ENCODE results near the gene EYA4. TPM values are rescaled to one million over a fixed set of nuclear protein-coding genes. Genes with fewer than 3 reads are reported as not detected.

EYA4 gene
- not detected for total RNA-seq
- polyA plus RNA-seq, result not detected

- Mint-ChIP-seq H3K36me3 (no peaks in the 10 kb centered on the region), H3K27me3 (peaks cover 36 to 44% of the 10 kb centered on the region in 2 donors), H3K4me3 (peak within 1 kb of the TSS in 2 of 7 donors; percentile 12 to 34)
These were observed at the start of gene EYA4 for GRCh38 chr6:133241086-133241900. TSS of gene EYA4 (plus strand) at chr6:133241357. CDS start at chr6:133274781, 33,424 bp downstream.

GRCh38 chr6:133193396-133193795, 47.8 kb upstream of the EYA4 start:
- no peak overlapping the region for H3K4me3 Mint-ChIP-seq
- no peaks in the 10 kb centered on the region for H3K4me1 Mint-ChIP-seq
- no peak for DNase-seq
- peaks cover 0 to 3% (median 0%) of the 10 kb centered on the region in 5 donors for H3K9me3 Mint-ChIP-seq
- no peaks in the 10 kb centered on the region for H3K9me3 ChIP-seq (ENCODE audit: low read length)
- no peak overlapping the region for H3K27ac Mint-ChIP-seq
- no peak overlapping the region for H3K27ac ChIP-seq (ENCODE audit: low read depth, low read length)
- no peaks in the 10 kb centered on the region for H3K27me3 Mint-ChIP-seq
- no peak overlapping the region for H3K4me3 ChIP-seq (ENCODE audit: low read length)
- H3K36me3 ChIP-seq (ENCODE audit: insufficient read depth, low read length), result no peaks in the 10 kb centered on the region
- H3K4me1 ChIP-seq (ENCODE audit: insufficient read depth, low read length), result no peaks in the 10 kb centered on the region
- no peaks in the 10 kb centered on the region for H3K36me3 Mint-ChIP-seq
- no peaks in the 10 kb centered on the region for H3K27me3 ChIP-seq (ENCODE audit: insufficient read depth, low read length, poor library complexity, severe bottlenecking)
- ChIA-PET CTCF (no interaction called here), POLR2A (no interaction called here)

More at GRCh38 chr6:133241086-133241900, at the start of gene EYA4:
- POLR2A ChIA-PET, result no interaction called here
- Histone ChIP-seq H3K36me3 (ENCODE audit: insufficient read depth, low read length) (no peaks in the 10 kb centered on the region), H3K27ac (ENCODE audit: low read depth, low read length) (no peak within 1 kb of the TSS), H3K27me3 (ENCODE audit: insufficient read depth, low read length, poor library complexity, severe bottlenecking) (no peaks in the 10 kb centered on the region), H3K9me3 (ENCODE audit: low read length) (no peaks in the 10 kb centered on the region), H3K4me1 (ENCODE audit: insufficient read depth, low read length) (no peaks in the 10 kb centered on the region), H3K4me3 (ENCODE audit: low read length) (no peak within 1 kb of the TSS)
- H3K27ac Mint-ChIP-seq, result no peak within 1 kb of the TSS
- no peak for DNase-seq
- H3K4me1 Mint-ChIP-seq, result peaks cover 2 to 21% (median 7%) of the 10 kb centered on the region in 3 donors
- H3K9me3 Mint-ChIP-seq, result no peaks in the 10 kb centered on the region
- CTCF ChIA-PET, result no interaction called here

- no peaks in the 10 kb centered on the region for H3K36me3 Mint-ChIP-seq
- no peak overlapping the region for H3K4me3 Mint-ChIP-seq
- POLR2A ChIA-PET, result no interaction called here
These were observed 42.4 kb upstream of the EYA4 start for GRCh38 chr6:133198725-133199124.

GRCh38 chr6:133201231-133201630, 39.9 kb upstream of the EYA4 start:
- DNase-seq, result no peak
- H3K9me3 Mint-ChIP-seq, result no peaks in the 10 kb centered on the region
- H3K9me3 ChIP-seq (ENCODE audit: low read length), result no peaks in the 10 kb centered on the region
- POLR2A ChIA-PET, result no interaction called here
- H3K4me3 Mint-ChIP-seq, result no peak overlapping the region
- no peak overlapping the region for H3K27ac Mint-ChIP-seq
- no peaks in the 10 kb centered on the region for H3K4me1 ChIP-seq (ENCODE audit: insufficient read depth, low read length)
- no peaks in the 10 kb centered on the region for H3K27me3 ChIP-seq (ENCODE audit: insufficient read depth, low read length, poor library complexity, severe bottlenecking)
- H3K36me3 ChIP-seq (ENCODE audit: insufficient read depth, low read length), result no peaks in the 10 kb centered on the region
- H3K4me1 Mint-ChIP-seq, result no peaks in the 10 kb centered on the region
- no peak overlapping the region for H3K4me3 ChIP-seq (ENCODE audit: low read length)
- no peaks in the 10 kb centered on the region for H3K36me3 Mint-ChIP-seq
- H3K27ac ChIP-seq (ENCODE audit: low read depth, low read length), result no peak overlapping the region
- CTCF ChIA-PET, result no interaction called here
- no peaks in the 10 kb centered on the region for H3K27me3 Mint-ChIP-seq

More at GRCh38 chr6:133198725-133199124, 42.4 kb upstream of the EYA4 start:
- Mint-ChIP-seq H3K9me3 (peaks cover 0 to 3% (median 0%) of the 10 kb centered on the region in 5 donors), H3K27me3 (no peaks in the 10 kb centered on the region), H3K4me1 (no peaks in the 10 kb centered on the region), H3K27ac (no peak overlapping the region)
- no peaks in the 10 kb centered on the region for H3K27me3 ChIP-seq (ENCODE audit: insufficient read depth, low read length, poor library complexity, severe bottlenecking)
- H3K36me3 ChIP-seq (ENCODE audit: insufficient read depth, low read length), result no peaks in the 10 kb centered on the region
- no peak for DNase-seq
- CTCF ChIA-PET, result no interaction called here
- H3K4me1 ChIP-seq (ENCODE audit: insufficient read depth, low read length), result no peaks in the 10 kb centered on the region
- H3K4me3 ChIP-seq (ENCODE audit: low read length), result no peak overlapping the region
- H3K27ac ChIP-seq (ENCODE audit: low read depth, low read length), result no peak overlapping the region
- H3K9me3 ChIP-seq (ENCODE audit: low read length), result no peaks in the 10 kb centered on the region

GRCh38 chr6:133202610-133203343, 38.4 kb upstream of the EYA4 start:
- H3K27me3 Mint-ChIP-seq, result no peaks in the 10 kb centered on the region
- Histone ChIP-seq H3K36me3 (ENCODE audit: insufficient read depth, low read length) (no peaks in the 10 kb centered on the region), H3K27ac (ENCODE audit: low read depth, low read length) (no peak overlapping the region), H3K27me3 (ENCODE audit: insufficient read depth, low read length, poor library complexity, severe bottlenecking) (no peaks in the 10 kb centered on the region), H3K4me3 (ENCODE audit: low read length) (no peak overlapping the region), H3K9me3 (ENCODE audit: low read length) (no peaks in the 10 kb centered on the region), H3K4me1 (ENCODE audit: insufficient read depth, low read length) (no peaks in the 10 kb centered on the region)
- DNase-seq, result no peak
- H3K27ac Mint-ChIP-seq, result no peak overlapping the region
- ChIA-PET POLR2A (no interaction called here), CTCF (no interaction called here)
- no peaks in the 10 kb centered on the region for H3K4me1 Mint-ChIP-seq
- no peaks in the 10 kb centered on the region for H3K9me3 Mint-ChIP-seq
- no peak overlapping the region for H3K4me3 Mint-ChIP-seq
- no peaks in the 10 kb centered on the region for H3K36me3 Mint-ChIP-seq

GRCh38 chr6:133203344-133203697, 37.8 kb upstream of the EYA4 start:
- Mint-ChIP-seq H3K36me3 (no peaks in the 10 kb centered on the region), H3K27me3 (no peaks in the 10 kb centered on the region), H3K27ac (no peak overlapping the region), H3K9me3 (no peaks in the 10 kb centered on the region), H3K4me1 (no peaks in the 10 kb centered on the region), H3K4me3 (no peak overlapping the region)
- Histone ChIP-seq H3K27ac (ENCODE audit: low read depth, low read length) (no peak overlapping the region), H3K36me3 (ENCODE audit: insufficient read depth, low read length) (no peaks in the 10 kb centered on the region), H3K4me3 (ENCODE audit: low read length) (no peak overlapping the region), H3K27me3 (ENCODE audit: insufficient read depth, low read length, poor library complexity, severe bottlenecking) (no peaks in the 10 kb centered on the region), H3K4me1 (ENCODE audit: insufficient read depth, low read length) (no peaks in the 10 kb centered on the region), H3K9me3 (ENCODE audit: low read length) (no peaks in the 10 kb centered on the region)
- ChIA-PET POLR2A (no interaction called here), CTCF (no interaction called here)
- no peak for DNase-seq

- H3K4me1 Mint-ChIP-seq, result no peaks in the 10 kb centered on the region
- no peak for DNase-seq
- H3K4me1 ChIP-seq (ENCODE audit: insufficient read depth, low read length), result no peaks in the 10 kb centered on the region
- POLR2A ChIA-PET, result no interaction called here
- H3K27me3 ChIP-seq (ENCODE audit: insufficient read depth, low read length, poor library complexity, severe bottlenecking), result no peaks in the 10 kb centered on the region
- no peak overlapping the region for H3K27ac Mint-ChIP-seq
- no peaks in the 10 kb centered on the region for H3K9me3 ChIP-seq (ENCODE audit: low read length)
- H3K4me3 ChIP-seq (ENCODE audit: low read length), result no peak overlapping the region
- H3K9me3 Mint-ChIP-seq, result peaks cover 0 to 3% (median 0%) of the 10 kb centered on the region in 5 donors
- H3K36me3 ChIP-seq (ENCODE audit: insufficient read depth, low read length), result no peaks in the 10 kb centered on the region
- no peak overlapping the region for H3K27ac ChIP-seq (ENCODE audit: low read depth, low read length)
- H3K4me3 Mint-ChIP-seq, result no peak overlapping the region
- CTCF ChIA-PET, result no interaction called here
- no peaks in the 10 kb centered on the region for H3K36me3 Mint-ChIP-seq
- H3K27me3 Mint-ChIP-seq, result no peaks in the 10 kb centered on the region
These were observed 35.9 kb upstream of the EYA4 start for GRCh38 chr6:133205304-133205703.

- CTCF ChIA-PET, result no interaction called here
- Histone ChIP-seq H3K4me3 (ENCODE audit: low read length) (no peak overlapping the region), H3K36me3 (ENCODE audit: insufficient read depth, low read length) (no peaks in the 10 kb centered on the region), H3K27ac (ENCODE audit: low read depth, low read length) (no peak overlapping the region), H3K27me3 (ENCODE audit: insufficient read depth, low read length, poor library complexity, severe bottlenecking) (no peaks in the 10 kb centered on the region), H3K9me3 (ENCODE audit: low read length) (no peaks in the 10 kb centered on the region), H3K4me1 (ENCODE audit: insufficient read depth, low read length) (no peaks in the 10 kb centered on the region)
- no peak overlapping the region for H3K4me3 Mint-ChIP-seq
- POLR2A ChIA-PET, result no interaction called here
- H3K9me3 Mint-ChIP-seq, result peaks cover 0 to 4% (median 2%) of the 10 kb centered on the region in 5 donors
- H3K4me1 Mint-ChIP-seq, result no peaks in the 10 kb centered on the region
- no peak for DNase-seq
- H3K27ac Mint-ChIP-seq, result no peak overlapping the region
- H3K27me3 Mint-ChIP-seq, result no peaks in the 10 kb centered on the region
- no peaks in the 10 kb centered on the region for H3K36me3 Mint-ChIP-seq
These were observed 34.2 kb upstream of the EYA4 start for GRCh38 chr6:133206942-133207341.
